Neural progenitor cell (in vitro differentiated cells): Measurements from ENCODE around the gene RAB3A. TPM values are rescaled to one million over a fixed set of nuclear protein-coding genes. Genes with fewer than 3 reads are reported as not detected.
A peak's percentile ranks its signal among the peaks of the same experiment; 100 is the strongest.

Experiments
- DNase-seq: peaks from one replicate; pipeline ENCODE4 v3.0.0-alpha.2; 2016; ENCODE audit warnings: low spot score
- H2AFZ ChIP-seq: fragments of 200-600 bp; sonication (generic); replicated peaks from 2 replicates; pipeline ENCODE4 v1.6.1; 2016; ENCODE audit warnings: antibody characterized with exemption
- H3F3A ChIP-seq: fragments of 200-600 bp; sonication (generic); 2 replicates; pipeline ENCODE4 v1.6.1; 2016; ENCODE audit warnings: antibody characterized with exemption, low read depth
- H3K27ac ChIP-seq: fragments of 200-600 bp; sonication (generic); 2 replicates; pipeline ENCODE4 v1.5.1; 2016; ENCODE audit warnings: mild to moderate bottlenecking
- H3K27me3 ChIP-seq: fragments of 200-600 bp; sonication (generic); 2 replicates; pipeline ENCODE4 v1.6.1; 2016; ENCODE audit warnings: mild to moderate bottlenecking, moderate library complexity
- H3K36me3 ChIP-seq: fragments of 200-600 bp; sonication (generic); 2 replicates; pipeline ENCODE4 v1.5.1; 2016
- H3K4me1 ChIP-seq: fragments of 200-600 bp; sonication (generic); 2 replicates; pipeline ENCODE4 v1.6.1; 2016; ENCODE audit warnings: mixed run types
- H3K4me2 ChIP-seq: fragments of 200-600 bp; sonication (generic); 2 replicates; pipeline ENCODE4 v1.6.1; 2016
- H3K4me3 ChIP-seq: fragments of 200-600 bp; sonication (generic); 2 replicates; pipeline ENCODE4 v1.5.1; 2016
- H3K79me2 ChIP-seq: fragments of 200-600 bp; sonication (generic); 2 replicates; pipeline ENCODE4 v1.6.1; 2016; ENCODE audit warnings: low read depth
- H3K9ac ChIP-seq: fragments of 200-600 bp; sonication (generic); 2 replicates; pipeline ENCODE4 v1.6.1; 2016
- H3K9me3 ChIP-seq: fragments of 200-600 bp; sonication (generic); 2 replicates; pipeline ENCODE4 v1.5.1; 2016; ENCODE audit warnings: low read depth
- H4K20me1 ChIP-seq: fragments of 200-600 bp; sonication (generic); 2 replicates; pipeline ENCODE4 v1.6.1; 2016; ENCODE audit warnings: low read depth
- H3K27ac Mint-ChIP-seq: 3 replicates; pipeline ENCODE4 v1.8.0; 2021; ENCODE audit warnings: mixed read lengths
- H3K27me3 Mint-ChIP-seq: 2 replicates; pipeline ENCODE4 v1.8.0; 2022; ENCODE audit warnings: low read depth, mild to moderate bottlenecking, inconsistent platforms, moderate library complexity, mixed read lengths; ENCODE audit not compliant: insufficient read depth
- H3K36me3 Mint-ChIP-seq: 3 replicates; pipeline ENCODE4 v1.8.0; 2021; ENCODE audit warnings: mixed read lengths
- H3K4me1 Mint-ChIP-seq: 3 replicates; pipeline ENCODE4 v1.8.0; 2021; ENCODE audit warnings: mixed read lengths
- H3K4me3 Mint-ChIP-seq: 3 replicates; pipeline ENCODE4 v1.8.0; 2021; ENCODE audit warnings: mild to moderate bottlenecking, moderate library complexity, mixed read lengths
- H3K9me3 Mint-ChIP-seq: 3 replicates; pipeline ENCODE4 v1.8.0; 2020; ENCODE audit warnings: mixed read lengths
- EZH2 ChIP-seq: fragments of 200-600 bp; sonication (generic); IDR thresholded peaks from 2 replicates; pipeline ENCODE4 v1.6.1; 2017; ENCODE audit warnings: antibody characterized with exemption, mild to moderate bottlenecking, moderate library complexity
- EZH2phosphoT487 ChIP-seq: fragments of 200-600 bp; sonication (generic); IDR thresholded peaks from 2 replicates; pipeline ENCODE4 v1.6.1; 2017; ENCODE audit warnings: antibody characterized with exemption
- total RNA-seq: library from RNA; depleted of rRNA; stranded (reverse); fragments of >200 nt; gene quantifications from 2 replicates; pipeline ENCODE4 v1.2.3, GENCODE V29; 2015; ENCODE audit warnings: low replicate concordance
- TF ChIP-seq, protein P1 (sequence below): fragments of 200-600 bp; sonication (generic); IDR thresholded peaks from 2 replicates; pipeline ENCODE4 v1.5.1; 2017; ENCODE audit warnings: antibody characterized with exemption, mild to moderate bottlenecking

RAB3A gene
- total RNA-seq, 1 donor from 2014 or later, result 1.1 TPM

GRCh38 chr19:18208098-18208951 is 4.5 kb upstream of the RAB3A start:
- no peaks in the 10 kb centered on the region for H4K20me1 ChIP-seq
- H3K27ac Mint-ChIP-seq, result no peak overlapping the region
- TF ChIP-seq, protein P1, sequence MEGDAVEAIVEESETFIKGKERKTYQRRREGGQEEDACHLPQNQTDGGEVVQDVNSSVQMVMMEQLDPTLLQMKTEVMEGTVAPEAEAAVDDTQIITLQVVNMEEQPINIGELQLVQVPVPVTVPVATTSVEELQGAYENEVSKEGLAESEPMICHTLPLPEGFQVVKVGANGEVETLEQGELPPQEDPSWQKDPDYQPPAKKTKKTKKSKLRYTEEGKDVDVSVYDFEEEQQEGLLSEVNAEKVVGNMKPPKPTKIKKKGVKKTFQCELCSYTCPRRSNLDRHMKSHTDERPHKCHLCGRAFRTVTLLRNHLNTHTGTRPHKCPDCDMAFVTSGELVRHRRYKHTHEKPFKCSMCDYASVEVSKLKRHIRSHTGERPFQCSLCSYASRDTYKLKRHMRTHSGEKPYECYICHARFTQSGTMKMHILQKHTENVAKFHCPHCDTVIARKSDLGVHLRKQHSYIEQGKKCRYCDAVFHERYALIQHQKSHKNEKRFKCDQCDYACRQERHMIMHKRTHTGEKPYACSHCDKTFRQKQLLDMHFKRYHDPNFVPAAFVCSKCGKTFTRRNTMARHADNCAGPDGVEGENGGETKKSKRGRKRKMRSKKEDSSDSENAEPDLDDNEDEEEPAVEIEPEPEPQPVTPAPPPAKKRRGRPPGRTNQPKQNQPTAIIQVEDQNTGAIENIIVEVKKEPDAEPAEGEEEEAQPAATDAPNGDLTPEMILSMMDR, result peak; percentile 60
- TF ChIP-seq EZH2 (no peak), EZH2phosphoT487 (no peak)
- peak; percentile 57 for DNase-seq
- H3K4me2 ChIP-seq, result no peak overlapping the region
- no peaks in the 10 kb centered on the region for H3K9me3 ChIP-seq
- H3K4me1 ChIP-seq, result peaks cover 10% of the 10 kb centered on the region
- H3K4me1 Mint-ChIP-seq, result peaks cover 17% of the 10 kb centered on the region
- no peak overlapping the region for H2AFZ ChIP-seq
- H3K27me3 Mint-ChIP-seq, result peaks cover 7% of the 10 kb centered on the region
- H3K27ac ChIP-seq, result no peak overlapping the region
- no peak overlapping the region for H3K4me3 ChIP-seq
- no peaks in the 10 kb centered on the region for H3K36me3 ChIP-seq
- no peaks in the 10 kb centered on the region for H3K9me3 Mint-ChIP-seq
- H3K36me3 Mint-ChIP-seq, result no peaks in the 10 kb centered on the region
- H3K79me2 ChIP-seq, result no peaks in the 10 kb centered on the region
- peaks cover 4% of the 10 kb centered on the region for H3K27me3 ChIP-seq
- no peak overlapping the region for H3K9ac ChIP-seq
- no peak overlapping the region for H3K4me3 Mint-ChIP-seq
- H3F3A ChIP-seq, result peaks cover 29% of the 10 kb centered on the region

GRCh38 chr19:18206018-18206417 is 2.2 kb upstream of the RAB3A start:
- Histone ChIP-seq H3K79me2 (no peaks in the 10 kb centered on the region), H3K27me3 (peaks cover 18% of the 10 kb centered on the region), H3K36me3 (no peaks in the 10 kb centered on the region), H3K9me3 (no peaks in the 10 kb centered on the region), H3K27ac (no peak overlapping the region), H3K4me3 (peak overlapping the region; percentile 62), H2AFZ (no peak overlapping the region), H4K20me1 (no peaks in the 10 kb centered on the region), H3K9ac (no peak overlapping the region), H3F3A (peaks cover 34% of the 10 kb centered on the region), H3K4me1 (peaks cover 16% of the 10 kb centered on the region), H3K4me2 (peak overlapping the region; percentile 80)
- DNase-seq, result no peak
- Mint-ChIP-seq H3K9me3 (no peaks in the 10 kb centered on the region), H3K36me3 (peaks cover 2% of the 10 kb centered on the region), H3K4me1 (peaks cover 25% of the 10 kb centered on the region), H3K27me3 (peaks cover 6% of the 10 kb centered on the region), H3K4me3 (peak overlapping the region; percentile 91), H3K27ac (no peak overlapping the region)
- TF ChIP-seq, protein P1, result no peak
- TF ChIP-seq EZH2 (no peak), EZH2phosphoT487 (no peak)

DNA sequence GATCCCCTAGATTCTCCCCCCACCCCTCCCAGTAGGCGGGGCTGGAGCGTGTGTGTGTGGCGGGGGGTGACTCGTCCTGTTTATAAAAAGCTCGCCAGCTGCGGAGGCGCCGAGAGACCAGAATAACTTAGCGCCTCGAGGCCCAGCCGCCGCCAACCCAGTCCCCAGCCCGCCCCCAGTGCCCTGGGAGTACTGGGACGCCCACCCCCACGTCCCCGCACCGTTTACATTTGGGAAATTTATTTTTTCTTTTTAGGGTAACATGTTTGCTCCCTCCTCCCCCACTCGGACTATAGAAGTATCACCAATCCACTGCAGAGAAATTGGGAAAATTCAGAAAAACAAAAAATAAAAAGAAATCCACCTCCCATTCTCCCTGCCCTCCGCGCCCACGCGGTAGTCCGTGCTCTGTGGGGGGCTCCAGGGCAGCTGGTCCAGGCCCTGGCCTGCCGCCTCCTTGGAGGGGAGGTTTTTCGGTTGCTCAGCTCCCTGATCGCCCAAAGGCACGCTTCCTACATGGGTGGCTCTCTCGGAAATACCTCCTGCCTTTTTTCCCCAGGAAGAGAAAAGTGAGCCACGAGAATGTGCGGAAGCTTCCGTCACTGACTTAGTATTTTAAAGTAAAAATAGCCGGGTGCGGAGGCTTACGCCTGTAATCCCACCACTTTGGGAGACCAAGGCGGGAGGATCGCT is 1.5 kb upstream of the RAB3A start:
- H3K9ac ChIP-seq, result no peak overlapping the region
- Mint-ChIP-seq H3K27me3 (peaks cover 4% of the 10 kb centered on the region), H3K9me3 (no peaks in the 10 kb centered on the region), H3K27ac (peak overlapping the region; percentile 53), H3K4me3 (peak overlapping the region; percentile 91), H3K4me1 (peaks cover 25% of the 10 kb centered on the region), H3K36me3 (peaks cover 2% of the 10 kb centered on the region)
- no peaks in the 10 kb centered on the region for H3K36me3 ChIP-seq
- no peak for TF ChIP-seq EZH2
- TF ChIP-seq, protein P1, result no peak
- TF ChIP-seq EZH2phosphoT487, result no peak
- H3K4me1 ChIP-seq, result peaks cover 16% of the 10 kb centered on the region
- no peaks in the 10 kb centered on the region for H3K9me3 ChIP-seq
- H2AFZ ChIP-seq, result peak overlapping the region; percentile 76
- peaks cover 18% of the 10 kb centered on the region for H3K27me3 ChIP-seq
- peak overlapping the region; percentile 80 for H3K4me2 ChIP-seq
- H4K20me1 ChIP-seq, result no peaks in the 10 kb centered on the region
- H3K79me2 ChIP-seq, result no peaks in the 10 kb centered on the region
- peak; percentile 77 for DNase-seq
- H3F3A ChIP-seq, result peaks cover 34% of the 10 kb centered on the region
- H3K4me3 ChIP-seq, result peak overlapping the region; percentile 62
- H3K27ac ChIP-seq, result peak overlapping the region; percentile 70
